HEK293 (cell line): Measurements from ENCODE around the gene RAB11FIP5.

Source experiments
- CTCF ChIA-PET: fragments of 350-600 bp; formaldehyde crosslinking; extraction: SDS; loops from one replicate; lab custom pipeline; 2021; ENCODE audit warnings: antibody characterized with exemption; lab: Yijun Ruan, JAX
- POLR2A ChIA-PET: fragments of 300-600 bp; formaldehyde crosslinking; extraction: SDS; loops from one replicate; lab custom pipeline; 2020; ENCODE audit warnings: antibody characterized with exemption, inconsistent platforms; lab: Yijun Ruan, JAX
- H3K27ac ChIP-seq: fragments of 200-500 bp; sonication (Bioruptor generic); 2 replicates; pipeline ENCODE4 v1.5.1; 2014; ENCODE audit warnings: low read depth, low read length, control low read depth, inconsistent platforms; ENCODE audit errors: extremely low read depth
- H3K36me3 ChIP-seq, 2 experiments: fragments of 200-500 bp in 1 of 2; sonication (Bioruptor generic) in 1 of 2; 1 replicate in 1 of 2; 2 replicates in 1 of 2; pipeline ENCODE4 v1.5.1; 2014 to 2017; ENCODE audit warnings: inconsistent platforms in 2 of 2, low read length in 2 of 2; ENCODE audit not compliant: control insufficient read depth in 2 of 2, insufficient read depth in 1 of 2
- H3K4me1 ChIP-seq: fragments of 200-500 bp; sonication (Bioruptor generic); 2 replicates; pipeline ENCODE4 v1.5.1; 2014; ENCODE audit warnings: mild to moderate bottlenecking, low read length, inconsistent platforms; ENCODE audit not compliant: control insufficient read depth, insufficient read depth
- H3K4me3 ChIP-seq: 2 replicates; pipeline ENCODE4 v1.5.1; 2011; ENCODE audit warnings: low read depth, mild to moderate bottlenecking, control low read depth, low read length, moderate library complexity
- H3K9me3 ChIP-seq: fragments of 200-500 bp; sonication (Bioruptor generic); 2 replicates; pipeline ENCODE4 v1.5.1; 2014; ENCODE audit warnings: low read depth, low read length, inconsistent platforms; ENCODE audit not compliant: control insufficient read depth, insufficient read depth
- GLI2 ChIP-seq: fragments of 450-650 bp; formaldehyde crosslinking; IDR thresholded peaks from 2 replicates; pipeline ENCODE4; 2017; ENCODE audit warnings: missing biosample characterization, missing genetic modification characterization, low read depth, borderline replicate concordance
- HIC1 ChIP-seq: fragments of 450-650 bp; formaldehyde crosslinking; IDR thresholded peaks from 2 replicates; pipeline ENCODE4 v1.5.1; 2016; ENCODE audit warnings: missing biosample characterization, missing genetic modification characterization
- MEIS1 ChIP-seq: sonication (generic); formaldehyde crosslinking; IDR thresholded peaks from 2 replicates; pipeline ENCODE4 v1.8.1; 2022; ENCODE audit warnings: missing genetic modification reagents, mild to moderate bottlenecking, borderline replicate concordance
- SCRT1 ChIP-seq: fragments of 450-650 bp; formaldehyde crosslinking; IDR thresholded peaks from 2 replicates; pipeline ENCODE4 v1.5.1; 2016; ENCODE audit warnings: missing biosample characterization, missing genetic modification characterization, borderline replicate concordance
- ZNF114 ChIP-seq: fragments of 450-650 bp; formaldehyde crosslinking; IDR thresholded peaks from 2 replicates; pipeline ENCODE4 v1.5.0; 2017; ENCODE audit warnings: missing biosample characterization, missing genetic modification characterization
- ZNF169 ChIP-seq: fragments of 450-650 bp; formaldehyde crosslinking; IDR thresholded peaks from 2 replicates; pipeline ENCODE4 v1.5.1; 2016; ENCODE audit warnings: missing biosample characterization, missing genetic modification characterization
- ZNF274 ChIP-seq, 2 experiments: fragments of 200-500 bp in 1 of 2; fragments of 450-650 bp in 1 of 2; sonication (Bioruptor generic) in 1 of 2; formaldehyde crosslinking in 1 of 2; IDR thresholded peaks; 2 replicates each; pipeline versions ENCODE4 v1.5.1 to v1.6.1; 2014 to 2016; ENCODE audit warnings: borderline replicate concordance in 1 of 2, inconsistent platforms in 1 of 2, low read length in 1 of 2, missing biosample characterization in 1 of 2, missing genetic modification characterization in 1 of 2
- ZNF324 ChIP-seq: fragments of 450-650 bp; formaldehyde crosslinking; IDR thresholded peaks from 2 replicates; pipeline ENCODE4 v1.5.1; 2016; ENCODE audit warnings: missing biosample characterization, missing genetic modification characterization
- ZNF426 ChIP-seq: fragments of 450-650 bp; formaldehyde crosslinking; IDR thresholded peaks from 2 replicates; pipeline ENCODE4 v1.5.1; 2017; ENCODE audit warnings: missing biosample characterization, missing genetic modification characterization, mild to moderate bottlenecking, inconsistent platforms, moderate library complexity
- ZNF488 ChIP-seq: fragments of 450-650 bp; formaldehyde crosslinking; IDR thresholded peaks from 2 replicates; pipeline ENCODE4 v1.5.1; 2016; ENCODE audit warnings: missing biosample characterization, missing genetic modification characterization
- ZNF513 ChIP-seq: fragments of 450-650 bp; IDR thresholded peaks from 2 replicates; pipeline ENCODE4 v1.5.1; 2018; ENCODE audit warnings: missing biosample characterization, missing genetic modification characterization
- ZNF530 ChIP-seq: fragments of 450-650 bp; formaldehyde crosslinking; IDR thresholded peaks from 2 replicates; pipeline ENCODE4 v1.5.1; 2016; ENCODE audit warnings: low read depth, missing biosample characterization, missing genetic modification characterization
- ZNF558 ChIP-seq: fragments of 450-650 bp; formaldehyde crosslinking; IDR thresholded peaks from 2 replicates; pipeline ENCODE4 v1.5.1; 2016; ENCODE audit warnings: missing biosample characterization, missing genetic modification characterization
- ZNF621 ChIP-seq: fragments of 450-650 bp; formaldehyde crosslinking; IDR thresholded peaks from 2 replicates; pipeline ENCODE4 v1.5.1; 2017; ENCODE audit warnings: missing biosample characterization, missing genetic modification characterization
- ZNF626 ChIP-seq: fragments of 450-650 bp; sonication (Bioruptor Pico); formaldehyde crosslinking; IDR thresholded peaks from 2 replicates; pipeline ENCODE4 v1.5.1; 2018; ENCODE audit warnings: missing biosample characterization, missing genetic modification characterization, inconsistent platforms
- ZNF670 ChIP-seq: fragments of 450-650 bp; formaldehyde crosslinking; IDR thresholded peaks from 2 replicates; pipeline ENCODE4 v1.5.1; 2016; ENCODE audit warnings: missing biosample characterization, missing genetic modification characterization, low read depth
- ZNF704 ChIP-seq: fragments of 450-650 bp; formaldehyde crosslinking; IDR thresholded peaks from 2 replicates; pipeline ENCODE4 v1.5.1; 2016; ENCODE audit warnings: missing biosample characterization, missing genetic modification characterization
- ZNF747 ChIP-seq: fragments of 450-650 bp; formaldehyde crosslinking; IDR thresholded peaks from 2 replicates; pipeline ENCODE4 v1.5.1; 2016; ENCODE audit warnings: missing biosample characterization, missing genetic modification characterization
- ZNF777 ChIP-seq: fragments of 450-650 bp; formaldehyde crosslinking; IDR thresholded peaks from 2 replicates; pipeline ENCODE4 v1.5.1; 2017; ENCODE audit warnings: missing biosample characterization, missing genetic modification characterization, borderline replicate concordance
- ZSCAN18 ChIP-seq: fragments of 450-650 bp; formaldehyde crosslinking; IDR thresholded peaks from 2 replicates; pipeline ENCODE4 v1.5.1; 2016; ENCODE audit warnings: missing biosample characterization, missing genetic modification characterization

The RAB11FIP5 gene

GRCh38 chr2:73142937-73143336, 30.2 kb upstream of the RAB11FIP5 start:
- Histone ChIP-seq H3K4me1 (no peaks in the 10 kb centered on the region), H3K4me3 (no peak overlapping the region), H3K9me3 (no peaks in the 10 kb centered on the region), H3K27ac (no peak overlapping the region), H3K36me3 (no peaks in the 10 kb centered on the region)
- POLR2A ChIA-PET = no interaction called here
- CTCF ChIA-PET = interaction anchor here (0.6 to 3.9 kb wide), 3 partner anchors 13 to 553 kb away, joined by 3 to 16 read pairs (median 3); no protein-coding TSS in a partner anchor
- no peak for TF ChIP-seq SCRT1
- TF ChIP-seq ZNF114 (tag by site-specific recombination) = no peak
- TF ChIP-seq ZSCAN18 (tag by site-specific recombination) = no peak
- TF ChIP-seq ZNF670 (tag by site-specific recombination) = no peak
- TF ChIP-seq ZNF621 (tag by site-specific recombination) = no peak
- no peak for TF ChIP-seq ZNF777 (tag by site-specific recombination)
- no peak for TF ChIP-seq HIC1 (tag by site-specific recombination)
- no peak for TF ChIP-seq ZNF324 (tag by site-specific recombination)
- TF ChIP-seq ZNF704 (tag by site-specific recombination) = no peak
- TF ChIP-seq ZNF513 = no peak
- no peak for TF ChIP-seq ZNF530
- TF ChIP-seq MEIS1 (CRISPR knock-in tag) = no peak
- no peak for TF ChIP-seq ZNF274 (IDR thresholded peaks at IDR 0.05; ENCODE audit: low read length)
- TF ChIP-seq ZNF274 (tag by site-specific recombination; IDR thresholded peaks at IDR 0.05; ENCODE audit: borderline replicate concordance) = no peak
- no peak for TF ChIP-seq ZNF488 (tag by site-specific recombination)
- no peak for TF ChIP-seq ZNF747 (tag by site-specific recombination)
- TF ChIP-seq ZNF626 (tag by site-specific recombination) = no peak
- no peak for TF ChIP-seq ZNF558 (tag by site-specific recombination)
- TF ChIP-seq ZNF426 = no peak
- no peak for TF ChIP-seq ZNF169 (tag by site-specific recombination)
- no peak for TF ChIP-seq GLI2 (tag by site-specific recombination)
